ENCODE data around the gene CHRNE. TPM values are rescaled to one million over a fixed set of nuclear protein-coding genes. Genes with fewer than 3 reads are reported as not detected.

Gene CHRNE
- total and polyA plus RNA-seq, 2 of the 8 experiments (the other 6 are each of a cell fraction or from before 2014, with no cell fraction given) = 0.15 to 0.33 TPM

- POLR2A ChIA-PET (ENCODE audit: partially characterized antibody) = interaction anchor here (0.7 to 1.7 kb wide), 4 partner anchors 13 to 23 kb away, joined by 3 to 5 read pairs (median 3); no protein-coding TSS in a partner anchor
- 100% methylated on average over 1 of the region's 1 CpG; no CpG with 5 or more reads in 1 of the 2 experiments for WGBS, 2 experiments (ENCODE audit: extremely low coverage in 1 of 2, insufficient coverage in 1 of 2, insufficient read length in 1 of 2, insufficient replicate concordance in 2 of 2, low coverage in 1 of 2, low lambda C conversion rate in 2 of 2, missing lambda C conversion rate in 1 of 2)
- H2AFZ ChIP-seq (ENCODE audit: low read length) = no peak overlapping the region
- H3K4me3 ChIP-seq (ENCODE audit: extremely low read depth in 1 of 4, insufficient read depth in 2 of 4, low read depth in 3 of 4, low read length in 4 of 4) = no peak overlapping the region
- no peaks in the 10 kb centered on the region for H3K36me3 ChIP-seq (ENCODE audit: control insufficient read depth in 2 of 4, insufficient read depth in 4 of 4, low read length in 3 of 4)
- no peak overlapping the region; a peak in 1 of 7 replicates for H3K9ac ChIP-seq (replicated peaks in 1 of 4; ENCODE audit: extremely low read depth in 1 of 4, low read depth in 3 of 4, low read length in 3 of 4)
- H3K27me3 ChIP-seq (replicated peaks in 1 of 4; ENCODE audit: control insufficient read depth in 3 of 4, extremely low read depth in 1 of 4, insufficient read depth in 3 of 4, low read length in 3 of 4) = no peaks in the 10 kb centered on the region
- H2BK20ac ChIP-seq (ENCODE audit: low read length) = no peak overlapping the region
- H4K5ac ChIP-seq (ENCODE audit: insufficient read length, low read depth, low read length) = no peak overlapping the region
- H4K8ac ChIP-seq (ENCODE audit: extremely low read depth, insufficient read depth, low read length) = no peak overlapping the region
- H4K91ac ChIP-seq (replicated peaks; ENCODE audit: insufficient read length, low read length) = no peak overlapping the region
- H3K56ac ChIP-seq (replicated peaks; ENCODE audit: insufficient read length, low read depth, low read length) = no peak overlapping the region
- H2BK15ac ChIP-seq (ENCODE audit: low read length) = no peak overlapping the region
- no peaks in the 10 kb centered on the region for H3K9me3 ChIP-seq (ENCODE audit: insufficient read depth in 2 of 2, low read depth in 1 of 2, low read length in 1 of 2)
- peaks cover 0 to 19% of the 10 kb centered on the region in 2 experiments; a peak in 2 of 4 replicates for H3K79me2 ChIP-seq (ENCODE audit: control insufficient read depth in 1 of 2, insufficient read depth in 2 of 2, low read length in 2 of 2)
- no peak overlapping the region for H3K4ac ChIP-seq (replicated peaks; ENCODE audit: insufficient read length, low read depth, low read length)
- peaks cover 14 to 19% (median 18%) of the 10 kb centered on the region in 4 experiments for H3K4me1 ChIP-seq (replicated peaks in 1 of 4; ENCODE audit: control insufficient read depth in 3 of 4, insufficient read depth in 4 of 4, low read length in 3 of 4)
- no peak overlapping the region for H2BK5ac ChIP-seq (ENCODE audit: low read depth, low read length)
- H2AK5ac ChIP-seq (ENCODE audit: low read depth, low read length) = no peak overlapping the region
- H3K23me2 ChIP-seq (ENCODE audit: low read depth, low read length) = no peaks in the 10 kb centered on the region
- H3K4me2 ChIP-seq (ENCODE audit: insufficient read depth in 1 of 2, low read depth in 2 of 2, low read length in 2 of 2) = no peak overlapping the region
- H3K27ac ChIP-seq (ENCODE audit: low read depth, low read length) = no peak overlapping the region
- no peak overlapping the region for H3K14ac ChIP-seq (ENCODE audit: insufficient read length)
- H4K20me1 ChIP-seq (replicated peaks in 1 of 2; ENCODE audit: control insufficient read depth in 1 of 2, insufficient read depth in 2 of 2, low read length in 2 of 2) = peaks cover 0 to 1% of the 10 kb centered on the region in 2 experiments
- no peak overlapping the region for H2BK12ac ChIP-seq (ENCODE audit: low read depth, low read length)
- H3K18ac ChIP-seq (ENCODE audit: extremely low read depth, low read length) = no peak overlapping the region
- peaks cover 2% of the 10 kb centered on the region for H3K79me1 ChIP-seq (ENCODE audit: low read depth, low read length)
- DNase-seq (ENCODE audit: low read depth in 1 of 2, low spot score in 2 of 2) (no peak), FAIRE-seq (no peak)
- CTCF ChIA-PET (ENCODE audit: partially characterized antibody) = interaction anchor here (1.0 to 5.5 kb wide), 4 partner anchors 13 to 31 kb away, joined by 3 to 34 read pairs (median 4); no protein-coding TSS in a partner anchor
- no peak overlapping the region for H2BK120ac ChIP-seq (replicated peaks; ENCODE audit: low read depth, low read length)
- H3K23ac ChIP-seq (ENCODE audit: insufficient read length) = no peak overlapping the region
- TF ChIP-seq NANOG (IDR thresholded peaks at IDR 0.05; ENCODE audit: insufficient read depth, low read depth, low read length, poor library complexity, severe bottlenecking) (no peak), CEBPB (IDR thresholded peaks at IDR 0.05; ENCODE audit: low read depth, low read length) (no peak), CTBP2 (IDR thresholded peaks at IDR 0.05; ENCODE audit: borderline replicate concordance, insufficient read depth, insufficient read length, low read length) (no peak), RAD21 (IDR thresholded peaks at IDR 0.05 in 1 of 2, conservative IDR thresholded peaks at IDR 0.05 in 1 of 2; ENCODE audit: low read depth in 2 of 2, low read length in 2 of 2) (no peak), EZH2 (IDR thresholded peaks at IDR 0.05; ENCODE audit: low read depth, low read length, severe bottlenecking) (no peak), SIX5 (IDR thresholded peaks at IDR 0.05; ENCODE audit: low read depth, low read length) (no peak), POLR2AphosphoS5 (IDR thresholded peaks at IDR 0.05; ENCODE audit: low read depth, low read length) (no peak), TCF12 (IDR thresholded peaks at IDR 0.05; ENCODE audit: low read depth, low read length) (no peak), SUZ12 (IDR thresholded peaks at IDR 0.05; ENCODE audit: low read length) (no peak), POU5F1 (IDR thresholded peaks at IDR 0.05; ENCODE audit: low read depth, low read length) (no peak), GTF2F1 (IDR thresholded peaks at IDR 0.05; ENCODE audit: borderline replicate concordance, low read depth, low read length) (no peak)
Measured at GRCh38 chr17:4863321-4863720, 39.6 kb downstream of the CHRNE start.

Data from H1 (cell line).